ENCODE results near the gene USP30. TPM values are rescaled to one million over a fixed set of nuclear protein-coding genes. Genes with fewer than 3 reads are reported as not detected.

Gene USP30
- total and polyA plus RNA-seq, 7 experiments from 2014 or later, result 7.8 to 15.7 (median 12.9) TPM

GRCh38 chr12:109137055-109137454 lies 84.7 kb downstream of the USP30 start:
- Histone ChIP-seq H3K9me3 (ENCODE audit: control insufficient read depth in 2 of 3, low read length in 3 of 3) (no peaks in the 10 kb centered on the region), H3K27ac (ENCODE audit: low read depth, low read length) (no peak overlapping the region), H3K4me1 (ENCODE audit: control insufficient read depth in 2 of 2, insufficient read depth in 2 of 2, low read length in 2 of 2) (no peaks in the 10 kb centered on the region), H3K4me3 (ENCODE audit: low read length) (no peak overlapping the region), H3K27me3 (ENCODE audit: control insufficient read depth in 2 of 2, insufficient read depth in 2 of 2, low read length in 2 of 2) (no peaks in the 10 kb centered on the region), H3K36me3 (ENCODE audit: control insufficient read depth in 2 of 3, insufficient read depth in 3 of 3, low read length in 3 of 3) (no peaks in the 10 kb centered on the region)
- H3K27ac Mint-ChIP-seq, result no peak overlapping the region
- ATAC-seq (no peak), DNase-seq (no peak)
- ChIA-PET CTCF (no interaction called here), POLR2A (interaction anchor here (0.7 kb wide), 1 partner anchor 464 kb away, joined by 3 read pairs; no protein-coding TSS in a partner anchor)
- intact Hi-C loops (cut with micrococcal nuclease), result no loop called here
- H3K4me3 Mint-ChIP-seq, result no peak overlapping the region
- H3K27me3 Mint-ChIP-seq, result peaks cover 0 to 7% (median 4%) of the 10 kb centered on the region in 5 donors
- H3K4me1 Mint-ChIP-seq, result no peaks in the 10 kb centered on the region
- H3K9me3 Mint-ChIP-seq, result peaks cover 0 to 11% (median 0%) of the 10 kb centered on the region in 11 donors
- H3K36me3 Mint-ChIP-seq, result peaks cover 0 to 18% (median 3%) of the 10 kb centered on the region in 5 donors

Other genes with a start within 250 kb of the USP30 start
- gene SSH1, start 195.0 kb upstream of the USP30 start, total RNA-seq, result 10 to 100 TPM; 23.4 to 32.8 (median 29.9) TPM
- gene SSH1, start 195.0 kb upstream of the USP30 start, polyA plus RNA-seq, result 1 to 10 TPM; 5.2 to 7.7 TPM
- not detected for gene DAO, start 172.5 kb upstream of the USP30 start, total RNA-seq
- not detected for gene DAO, start 172.5 kb upstream of the USP30 start, polyA plus RNA-seq
- gene SVOP, start 31.5 kb upstream of the USP30 start, total RNA-seq, result not detected
- not detected for gene SVOP, start 31.5 kb upstream of the USP30 start, polyA plus RNA-seq
- gene ALKBH2, start 40.9 kb downstream of the USP30 start, total RNA-seq, result 10 to 100 TPM; 13.2 to 21.4 (median 17.6) TPM
- 10 to 100 TPM; 18.0 to 23.2 TPM for gene ALKBH2, start 40.9 kb downstream of the USP30 start, polyA plus RNA-seq
- 10 to 100 TPM in 3 of 5 experiments, 1 to 10 TPM in 2; 7.7 to 54.8 (median 13.6) TPM for gene UNG, start 45.0 kb downstream of the USP30 start, total RNA-seq
- 10 to 100 TPM; 21.9 to 34.7 TPM for gene UNG, start 45.0 kb downstream of the USP30 start, polyA plus RNA-seq
- gene ACACB, start 64.0 kb downstream of the USP30 start, total RNA-seq, result 10 to 100 TPM in 4 of 5 experiments, 1 to 10 TPM in 1; 8.8 to 58.3 (median 40.8) TPM
- 1 to 10 TPM; 3.8 to 4.5 TPM for gene ACACB, start 64.0 kb downstream of the USP30 start, polyA plus RNA-seq

All from naive thymus-derived CD4-positive, alpha-beta T cell (primary cell).